AG04450 (cell line): ENCODE data around the gene ALDH1L1. TPM values are rescaled to one million over a fixed set of nuclear protein-coding genes. Genes with fewer than 3 reads are reported as not detected.

Source experiments
- CTCF ChIA-PET: fragments of 300-600, 350-600 bp; formaldehyde crosslinking; extraction: SDS; loops from one replicate; lab custom pipeline; 2022; ENCODE audit warnings: antibody characterized with exemption, inconsistent platforms; lab: Charles Lee
- POLR2A ChIA-PET: fragments of 350-600 bp; formaldehyde crosslinking; extraction: SDS; loops from one replicate; lab custom pipeline; 2021; ENCODE audit warnings: antibody characterized with exemption, inconsistent platforms; lab: Yijun Ruan, JAX
- DNase-seq: peaks from one replicate; pipeline ENCODE4 v3.0.0-alpha.2; 2011; ENCODE audit warnings: low read depth, low spot score
- H3K27ac ChIP-seq: one replicate; pipeline ENCODE4 v1.5.1; 2012; ENCODE audit warnings: low read depth, low read length, control low read depth
- H3K27me3 ChIP-seq: one replicate; pipeline ENCODE4 v1.6.0; 2012; ENCODE audit warnings: low read length; ENCODE audit not compliant: control insufficient read depth, insufficient read depth
- H3K4me3 ChIP-seq: 2 replicates; pipeline ENCODE4 v1.5.1; 2011; ENCODE audit warnings: mild to moderate bottlenecking, low read depth, low read length, control low read depth
- H3K9me3 ChIP-seq: 2 replicates; pipeline ENCODE4 v1.5.1; 2012; ENCODE audit warnings: low read length; ENCODE audit not compliant: control insufficient read depth, insufficient read depth
- polyA plus RNA-seq: library from polyadenylated mRNA; depleted of rRNA; stranded (reverse); fragments of >200 nt; gene quantifications from 2 replicates; pipeline ENCODE4 v1.2.3, GENCODE V29; 2011
- TF ChIP-seq, protein P1 (sequence below): IDR thresholded peaks from 2 replicates; pipeline ENCODE4 v1.5.1; 2011; ENCODE audit warnings: low read depth, low read length, control low read depth, inconsistent platforms

Gene ALDH1L1
- polyA plus RNA-seq, 1 experiment: not detected

- CTCF ChIA-PET: no interaction called here
Observed at GRCh38 chr3:126109880-126110235, 70.5 kb downstream of the ALDH1L1 start.

GRCh38 chr3:126109146-126109879 lies 71.1 kb downstream of the ALDH1L1 start:
- POLR2A ChIA-PET: no interaction called here

More at GRCh38 chr3:126109880-126110235, 70.5 kb downstream of the ALDH1L1 start:
- TF ChIP-seq, protein P1, sequence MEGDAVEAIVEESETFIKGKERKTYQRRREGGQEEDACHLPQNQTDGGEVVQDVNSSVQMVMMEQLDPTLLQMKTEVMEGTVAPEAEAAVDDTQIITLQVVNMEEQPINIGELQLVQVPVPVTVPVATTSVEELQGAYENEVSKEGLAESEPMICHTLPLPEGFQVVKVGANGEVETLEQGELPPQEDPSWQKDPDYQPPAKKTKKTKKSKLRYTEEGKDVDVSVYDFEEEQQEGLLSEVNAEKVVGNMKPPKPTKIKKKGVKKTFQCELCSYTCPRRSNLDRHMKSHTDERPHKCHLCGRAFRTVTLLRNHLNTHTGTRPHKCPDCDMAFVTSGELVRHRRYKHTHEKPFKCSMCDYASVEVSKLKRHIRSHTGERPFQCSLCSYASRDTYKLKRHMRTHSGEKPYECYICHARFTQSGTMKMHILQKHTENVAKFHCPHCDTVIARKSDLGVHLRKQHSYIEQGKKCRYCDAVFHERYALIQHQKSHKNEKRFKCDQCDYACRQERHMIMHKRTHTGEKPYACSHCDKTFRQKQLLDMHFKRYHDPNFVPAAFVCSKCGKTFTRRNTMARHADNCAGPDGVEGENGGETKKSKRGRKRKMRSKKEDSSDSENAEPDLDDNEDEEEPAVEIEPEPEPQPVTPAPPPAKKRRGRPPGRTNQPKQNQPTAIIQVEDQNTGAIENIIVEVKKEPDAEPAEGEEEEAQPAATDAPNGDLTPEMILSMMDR: no peak
- no peak overlapping the region for H3K4me3 ChIP-seq
- DNase-seq: no peak
- H3K9me3 ChIP-seq: no peaks in the 10 kb centered on the region
- POLR2A ChIA-PET: no interaction called here
- H3K27me3 ChIP-seq: peaks cover 8% of the 10 kb centered on the region
- no peak overlapping the region for H3K27ac ChIP-seq

GRCh38 chr3:126108676-126109050 lies 71.7 kb downstream of the ALDH1L1 start:
- H3K27me3 ChIP-seq: peaks cover 11% of the 10 kb centered on the region
- TF ChIP-seq, protein P1: no peak
- DNase-seq: no peak
- CTCF ChIA-PET: no interaction called here
- no peak overlapping the region for H3K27ac ChIP-seq
- no peaks in the 10 kb centered on the region for H3K9me3 ChIP-seq
- H3K4me3 ChIP-seq: no peak overlapping the region
- POLR2A ChIA-PET: no interaction called here

More at GRCh38 chr3:126109146-126109879, 71.1 kb downstream of the ALDH1L1 start:
- Histone ChIP-seq H3K9me3 (no peaks in the 10 kb centered on the region), H3K27ac (no peak overlapping the region), H3K4me3 (no peak overlapping the region), H3K27me3 (peaks cover 9% of the 10 kb centered on the region)
- TF ChIP-seq, protein P1: no peak
- CTCF ChIA-PET: no interaction called here
- DNase-seq: no peak

GRCh38 chr3:126107957-126108675 lies 72.3 kb downstream of the ALDH1L1 start:
- Histone ChIP-seq H3K9me3 (no peaks in the 10 kb centered on the region), H3K4me3 (no peak overlapping the region), H3K27me3 (peaks cover 11% of the 10 kb centered on the region), H3K27ac (no peak overlapping the region)
- ChIA-PET CTCF (no interaction called here), POLR2A (no interaction called here)
- no peak for DNase-seq
- TF ChIP-seq, protein P1: no peak
